PC-3 (cell line): ENCODE results near the gene PSME2. TPM values are rescaled to one million over a fixed set of nuclear protein-coding genes. Genes with fewer than 3 reads are reported as not detected.
A peak's percentile ranks its signal among the peaks of the same experiment; 100 is the strongest.

Experiments
- ATAC-seq: fragments of 200-7000 bp; cut with Tn5 transposase; 2 replicates; pipeline ENCODE4 v1.9.1; 2020; ENCODE audit warnings: mild to moderate bottlenecking, moderate library complexity
- BruUV-seq: library from RNA; stranded (reverse); fragments of 400-500 nt; replicated peaks from 2 replicates; lab custom pipeline; 2021; lab: Mats Ljungman, UMichigan
- CTCF ChIA-PET: fragments of 300-600 bp; sonication (Branson Sonifier 250); formaldehyde crosslinking; loops from one replicate; lab custom pipeline; 2022; ENCODE audit warnings: antibody characterized with exemption; lab: Charles Lee
- POLR2A ChIA-PET: fragments of 300-600 bp; sonication (Branson Sonifier 250); formaldehyde crosslinking; loops from one replicate; lab custom pipeline; 2022; ENCODE audit warnings: antibody characterized with exemption; ENCODE audit not compliant: unreplicated experiment; lab: Charles Lee
- DNase-seq: peaks from one replicate; pipeline ENCODE4 v3.0.0-alpha.2; 2015
- H2AFZ ChIP-seq: fragments of 300-600 bp; sonication (generic); 2 replicates; pipeline ENCODE4 v1.6.0; 2016; ENCODE audit warnings: antibody characterized with exemption, low read length
- H3F3A ChIP-seq: fragments of 300-600 bp; sonication (generic); one replicate; pipeline ENCODE4 v1.6.0; 2017; ENCODE audit warnings: antibody characterized with exemption, low read length, control low read depth, mild to moderate bottlenecking; ENCODE audit not compliant: unreplicated experiment
- H3K27ac ChIP-seq: fragments of 300-600 bp; sonication (generic); 2 replicates; pipeline ENCODE4 v1.5.1; 2016; ENCODE audit warnings: mild to moderate bottlenecking, low read length
- H3K27me3 ChIP-seq: fragments of 300-600 bp; sonication (generic); 2 replicates; pipeline ENCODE4 v1.6.1; 2016; ENCODE audit warnings: low read length, mixed read lengths
- H3K36me3 ChIP-seq: fragments of 300-600 bp; sonication (generic); 2 replicates; pipeline ENCODE4 v1.6.1; 2016; ENCODE audit warnings: low read depth, mixed run types, low read length, mixed read lengths
- H3K4me1 ChIP-seq: fragments of 300-600 bp; sonication (generic); 2 replicates; pipeline ENCODE4 v1.5.1; 2016; ENCODE audit warnings: low read length; ENCODE audit not compliant: insufficient read depth
- H3K4me2 ChIP-seq: fragments of 300-600 bp; sonication (generic); 2 replicates; pipeline ENCODE4 v1.6.0; 2016; ENCODE audit warnings: low read length
- H3K4me3 ChIP-seq: fragments of 300-600 bp; sonication (generic); 2 replicates; pipeline ENCODE4 v1.5.1; 2016; ENCODE audit warnings: mild to moderate bottlenecking, low read length, mixed read lengths
- H3K79me2 ChIP-seq: fragments of 300-600 bp; sonication (generic); 2 replicates; pipeline ENCODE4 v1.6.1; 2017; ENCODE audit warnings: low read length, mixed read lengths
- H3K9ac ChIP-seq: fragments of 300-600 bp; sonication (generic); 2 replicates; pipeline ENCODE4 v1.6.0; 2016; ENCODE audit warnings: mild to moderate bottlenecking, low read length
- H3K9me2 ChIP-seq: fragments of 300-600 bp; sonication (generic); replicated peaks from 2 replicates; pipeline ENCODE4 v1.6.1; 2016; ENCODE audit warnings: mixed run types, low read length, mixed read lengths
- H3K9me3 ChIP-seq: fragments of 300-600 bp; sonication (generic); 2 replicates; pipeline ENCODE4 v1.6.1; 2016; ENCODE audit warnings: low read length, mixed read lengths
- H4K20me1 ChIP-seq: fragments of 300-600 bp; sonication (generic); 2 replicates; pipeline ENCODE4 v1.6.1; 2016; ENCODE audit warnings: low read length, mixed read lengths
- CTCF ChIP-seq: fragments of 300-600 bp; sonication (generic); conservative IDR thresholded peaks from 2 replicates; pipeline ENCODE4 v1.5.1; 2017; ENCODE audit warnings: antibody characterized with exemption, low read depth, mild to moderate bottlenecking, low read length
- EZH2 ChIP-seq: fragments of 300-600 bp; sonication (generic); IDR thresholded peaks from one replicate; pipeline ENCODE4 v1.6.1; 2017; ENCODE audit warnings: antibody characterized with exemption, mild to moderate bottlenecking, low read length; ENCODE audit not compliant: unreplicated experiment
- EZH2phosphoT487 ChIP-seq: fragments of 300-600 bp; sonication (generic); IDR thresholded peaks from 2 replicates; pipeline ENCODE4 v1.6.1; 2018; ENCODE audit warnings: mild to moderate bottlenecking, antibody characterized with exemption, low read length, borderline replicate concordance
- intact Hi-C: fragments of 100-400 bp; cut with micrococcal nuclease; formaldehyde crosslinking; loops from 2 replicates; pipeline ENCODE4 v1.9.0; 2023
- total RNA-seq: library from RNA; depleted of rRNA; stranded (reverse); fragments of >200 nt; gene quantifications from 2 replicates; pipeline ENCODE4 v1.2.3, GENCODE V29; 2014

PSME2 gene
- total RNA-seq, 1 experiment from 2014 or later: 297 TPM

DNA sequence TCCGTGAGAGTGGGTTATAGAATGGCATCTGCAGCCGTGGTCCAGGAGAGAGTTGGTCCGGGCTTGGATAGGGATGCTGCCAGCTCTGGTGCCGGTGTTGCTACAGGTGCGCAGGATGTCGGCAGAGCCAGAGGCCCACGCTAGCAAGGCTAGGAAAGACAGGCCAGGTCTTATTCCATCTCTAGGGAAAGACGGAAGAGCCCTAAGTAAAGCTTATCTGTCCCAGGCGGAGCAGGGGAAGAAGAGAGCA, 10.9 kb downstream of the PSME2 start:
- ATAC-seq (no peak; the same call in 1 of the 2 replicates), DNase-seq (no peak)
- Histone ChIP-seq H3K27me3 (no peaks in the 10 kb centered on the region), H3K9me3 (no peaks in the 10 kb centered on the region), H3F3A (no peaks in the 10 kb centered on the region), H4K20me1 (no peaks in the 10 kb centered on the region), H3K9me2 (no peaks in the 10 kb centered on the region), H3K36me3 (peaks cover 17% of the 10 kb centered on the region; the same call in 1 of the 2 replicates), H3K4me1 (peaks cover 23% of the 10 kb centered on the region), H3K4me2 (peak overlapping the region; percentile 93), H2AFZ (peak overlapping the region; percentile 93), H3K4me3 (peak overlapping the region; percentile 95), H3K9ac (peak overlapping the region; percentile 27; the same call in 1 of the 2 replicates), H3K27ac (no peak overlapping the region), H3K79me2 (peaks cover 31% of the 10 kb centered on the region)
- intact Hi-C loops: no loop called here
- no peak for TF ChIP-seq EZH2phosphoT487
- TF ChIP-seq EZH2: no peak
- TF ChIP-seq CTCF: no peak
- CTCF ChIA-PET: interaction anchor here (1.0 to 1.2 kb wide), 2 partner anchors 21 to 27 kb away, joined by 4 to 6 read pairs; partner anchors contain the start of genes DCAF11 and NRL
- POLR2A ChIA-PET: interaction anchor here (1.4 to 2.0 kb wide), 2 partner anchors 11 to 21 kb away, joined by 14 read pairs; partner anchors contain the start of genes DCAF11, NRL and RNF31
- no TSS peak for BruUV-seq

- Histone ChIP-seq H3F3A (no peaks in the 10 kb centered on the region), H3K79me2 (peaks cover 13% of the 10 kb centered on the region), H3K4me3 (no peak overlapping the region), H2AFZ (no peak overlapping the region), H3K9me3 (no peaks in the 10 kb centered on the region), H3K4me1 (peaks cover 14% of the 10 kb centered on the region), H4K20me1 (no peaks in the 10 kb centered on the region), H3K9me2 (no peaks in the 10 kb centered on the region), H3K27ac (no peak overlapping the region), H3K27me3 (no peaks in the 10 kb centered on the region), H3K4me2 (no peak overlapping the region), H3K36me3 (peaks cover 11% of the 10 kb centered on the region; the same call in 1 of the 2 replicates), H3K9ac (no peak overlapping the region)
- CTCF ChIA-PET: interaction anchor here (0.7 to 1.0 kb wide), 2 partner anchors 32 to 75 kb away, joined by 3 to 6 read pairs; no protein-coding TSS in a partner anchor
- no peak for TF ChIP-seq EZH2
- TF ChIP-seq EZH2phosphoT487: no peak
- no peak for TF ChIP-seq CTCF
- POLR2A ChIA-PET: no interaction called here
- DNase-seq: no peak
- intact Hi-C loops: no loop called here
- BruUV-seq: no TSS peak
- no peak for ATAC-seq
Measured at GRCh38 chr14:24133735-24134134, 12.7 kb downstream of the PSME2 start.

DNA sequence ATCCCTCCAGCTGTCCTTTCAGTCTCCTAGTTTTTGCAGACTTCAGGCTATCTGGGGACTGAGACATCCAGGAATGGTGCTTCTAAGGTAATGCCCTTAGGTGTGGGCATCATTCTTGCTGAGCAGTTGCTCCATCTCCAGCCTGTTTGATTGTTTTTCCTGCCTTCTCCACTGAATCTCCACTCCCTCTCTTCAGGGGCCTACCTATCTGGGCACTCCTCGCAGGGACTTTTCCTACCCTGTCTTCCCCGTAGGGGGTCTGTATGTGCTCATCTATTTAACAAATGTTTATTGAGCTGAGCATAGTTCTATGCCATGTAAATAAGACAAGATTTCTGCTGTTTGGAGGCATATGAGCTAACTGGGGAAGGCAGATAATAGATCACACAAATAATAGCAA, 13.4 kb downstream of the PSME2 start:
- H3K27ac ChIP-seq: no peak overlapping the region
- H3K27me3 ChIP-seq: no peaks in the 10 kb centered on the region
- no peaks in the 10 kb centered on the region for H3F3A ChIP-seq
- DNase-seq: no peak
- H3K4me1 ChIP-seq: peaks cover 14% of the 10 kb centered on the region
- POLR2A ChIA-PET: no interaction called here
- H3K4me2 ChIP-seq: no peak overlapping the region
- no peak overlapping the region for H3K4me3 ChIP-seq
- H3K79me2 ChIP-seq: peaks cover 6% of the 10 kb centered on the region; the same call in 1 of the 2 replicates
- no peak overlapping the region for H3K9ac ChIP-seq
- ATAC-seq: no peak
- CTCF ChIA-PET: no interaction called here
- BruUV-seq: no TSS peak
- H2AFZ ChIP-seq: no peak overlapping the region
- H3K9me2 ChIP-seq: no peaks in the 10 kb centered on the region
- H3K36me3 ChIP-seq: peaks cover 3% of the 10 kb centered on the region; the same call in 1 of the 2 replicates
- H4K20me1 ChIP-seq: no peaks in the 10 kb centered on the region
- H3K9me3 ChIP-seq: no peaks in the 10 kb centered on the region
- intact Hi-C loops: no loop called here
- TF ChIP-seq EZH2 (no peak), CTCF (no peak), EZH2phosphoT487 (no peak)
